LHCN-M2 (cell line): ENCODE data around the gene NAALADL1. TPM values are rescaled to one million over a fixed set of nuclear protein-coding genes. Genes with fewer than 3 reads are reported as not detected.

ENCODE experiments used
- DNase-seq: peaks from one replicate; pipeline ENCODE4 v3.0.0-alpha.2; 2012; ENCODE audit warnings: low read depth
- total RNA-seq: library from RNA; depleted of rRNA; stranded (reverse); fragments of >200 nt; gene quantifications from 2 replicates; pipeline ENCODE4 v1.2.3, GENCODE V29; 2014

Gene NAALADL1
- total RNA-seq, 1 experiment from 2014 or later = not detected

GRCh38 chr11:65083834-65084597 lies 25.7 kb upstream of the NAALADL1 start, which contains the start of the genes CDCA5 and ZFPL1:
Gene CDCA5 (minus strand): TSS chr11:65084040. CDS start chr11:65083978, 62 bp downstream.
Gene ZFPL1 (plus strand): TSS chr11:65084222. CDS start chr11:65084699, 477 bp downstream.
- DNase-seq = peak; percentile 94

GRCh38 chr11:65083134-65083833 lies 24.9 kb upstream of the NAALADL1 start:
- DNase-seq = no peak

GRCh38 chr11:65078786-65079342 lies 20.5 kb upstream of the NAALADL1 start:
- DNase-seq = no peak

GRCh38 chr11:65078151-65078550 lies 19.8 kb upstream of the NAALADL1 start:
- peak; percentile 19 for DNase-seq

- DNase-seq = peak; percentile 11
These were observed 19.1 kb upstream of the NAALADL1 start for GRCh38 chr11:65077451-65077850.

GRCh38 chr11:65072631-65072966 lies 14.2 kb upstream of the NAALADL1 start:
- DNase-seq = no peak

GRCh38 chr11:65071907-65072630 lies 13.7 kb upstream of the NAALADL1 start:
- DNase-seq = no peak

GRCh38 chr11:65069217-65069616 lies 10.9 kb upstream of the NAALADL1 start:
- DNase-seq = no peak

GRCh38 chr11:65067446-65067845 lies 9.1 kb upstream of the NAALADL1 start:
- no peak for DNase-seq

GRCh38 chr11:65066805-65067291 lies 8.5 kb upstream of the NAALADL1 start:
- no peak for DNase-seq

GRCh38 chr11:65066315-65066714 lies 8.0 kb upstream of the NAALADL1 start:
- no peak for DNase-seq

GRCh38 chr11:65065851-65066250 lies 7.5 kb upstream of the NAALADL1 start:
- DNase-seq = no peak

GRCh38 chr11:65064847-65065240 lies 6.5 kb upstream of the NAALADL1 start:
- no peak for DNase-seq

GRCh38 chr11:65063532-65063931 lies 5.2 kb upstream of the NAALADL1 start:
- no peak for DNase-seq

GRCh38 chr11:65060913-65061408 lies 2.6 kb upstream of the NAALADL1 start:
- no peak for DNase-seq

GRCh38 chr11:65059959-65060824 lies 1.8 kb upstream of the NAALADL1 start:
- DNase-seq = no peak

- no peak for DNase-seq
These were observed 1.2 kb upstream of the NAALADL1 start for GRCh38 chr11:65059523-65059922.

- DNase-seq = no peak
These were observed 341 bp downstream of the NAALADL1 start for GRCh38 chr11:65058012-65058411.

GRCh38 chr11:65057526-65057925 lies 827 bp downstream of the NAALADL1 start:
- no peak for DNase-seq

- DNase-seq = no peak
These were observed 1.4 kb downstream of the NAALADL1 start for GRCh38 chr11:65056999-65057398.

- no peak for DNase-seq
These were observed 2.8 kb downstream of the NAALADL1 start for GRCh38 chr11:65055538-65055937.
